VCaP (cell line): ENCODE data around the gene RGS16.

Source experiments
- H3K27ac ChIP-seq: fragments of 450-650 bp; 2 replicates; pipeline ENCODE4 v1.5.1; 2017
- TF ChIP-seq, protein P1 (sequence below): fragments of 450-650 bp; conservative IDR thresholded peaks from 2 replicates; pipeline ENCODE4 v1.5.1; 2017; ENCODE audit warnings: mild to moderate bottlenecking, moderate library complexity

Gene RGS16

DNA sequence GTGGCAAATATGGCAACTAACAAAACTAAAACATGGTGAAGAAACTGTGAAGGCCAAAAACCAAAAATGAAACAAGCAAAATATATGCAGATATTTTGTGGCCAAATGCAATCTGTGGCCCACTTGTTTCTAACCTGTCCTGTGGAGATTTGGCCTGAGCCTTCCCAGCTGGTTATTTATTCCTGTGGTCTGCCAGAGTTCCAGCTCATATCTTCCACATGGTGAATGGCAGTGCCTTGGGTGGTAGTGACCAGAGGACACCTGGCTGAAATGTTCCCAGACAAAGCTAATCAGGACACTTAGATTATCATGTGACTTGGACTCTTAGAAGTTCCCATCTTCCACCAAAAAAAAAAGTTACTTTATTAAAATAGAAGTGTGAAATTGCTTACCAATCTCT, 54.8 kb downstream of the RGS16 start:
- TF ChIP-seq, protein P1, sequence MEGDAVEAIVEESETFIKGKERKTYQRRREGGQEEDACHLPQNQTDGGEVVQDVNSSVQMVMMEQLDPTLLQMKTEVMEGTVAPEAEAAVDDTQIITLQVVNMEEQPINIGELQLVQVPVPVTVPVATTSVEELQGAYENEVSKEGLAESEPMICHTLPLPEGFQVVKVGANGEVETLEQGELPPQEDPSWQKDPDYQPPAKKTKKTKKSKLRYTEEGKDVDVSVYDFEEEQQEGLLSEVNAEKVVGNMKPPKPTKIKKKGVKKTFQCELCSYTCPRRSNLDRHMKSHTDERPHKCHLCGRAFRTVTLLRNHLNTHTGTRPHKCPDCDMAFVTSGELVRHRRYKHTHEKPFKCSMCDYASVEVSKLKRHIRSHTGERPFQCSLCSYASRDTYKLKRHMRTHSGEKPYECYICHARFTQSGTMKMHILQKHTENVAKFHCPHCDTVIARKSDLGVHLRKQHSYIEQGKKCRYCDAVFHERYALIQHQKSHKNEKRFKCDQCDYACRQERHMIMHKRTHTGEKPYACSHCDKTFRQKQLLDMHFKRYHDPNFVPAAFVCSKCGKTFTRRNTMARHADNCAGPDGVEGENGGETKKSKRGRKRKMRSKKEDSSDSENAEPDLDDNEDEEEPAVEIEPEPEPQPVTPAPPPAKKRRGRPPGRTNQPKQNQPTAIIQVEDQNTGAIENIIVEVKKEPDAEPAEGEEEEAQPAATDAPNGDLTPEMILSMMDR = no peak

More for the DNA sequence above, 54.8 kb downstream of the RGS16 start:
- no peak overlapping the region for H3K27ac ChIP-seq
